H9 (cell line): ENCODE results near the gene NCMAP. TPM values are rescaled to one million over a fixed set of nuclear protein-coding genes. Genes with fewer than 3 reads are reported as not detected.

Source experiments
- DNase-seq: peaks from one replicate; pipeline ENCODE4 v3.0.0-alpha.2; 2017
- H2AFZ ChIP-seq: one replicate; pipeline ENCODE4 v1.6.1; 2013; ENCODE audit warnings: mild to moderate bottlenecking, low read length, control low read depth, moderate library complexity
- H2AK5ac ChIP-seq: 2 replicates; pipeline ENCODE4 v1.6.1; 2013; ENCODE audit warnings: low read length, control low read depth, mixed read lengths; ENCODE audit not compliant: insufficient read length
- H2BK120ac ChIP-seq: one replicate; pipeline ENCODE4 v1.6.1; 2013; ENCODE audit warnings: low read depth, mild to moderate bottlenecking, low read length, control low read depth, inconsistent platforms; ENCODE audit not compliant: poor library complexity, severe bottlenecking
- H2BK12ac ChIP-seq: 2 replicates; pipeline ENCODE4 v1.6.1; 2013; ENCODE audit warnings: low read length, control low read depth, mixed read lengths, low read depth; ENCODE audit not compliant: insufficient read length
- H2BK15ac ChIP-seq: 2 replicates; pipeline ENCODE4 v1.6.1; 2013; ENCODE audit warnings: low read depth, low read length, control low read depth
- H2BK20ac ChIP-seq: one replicate; pipeline ENCODE4 v1.6.1; 2013; ENCODE audit warnings: low read depth, mild to moderate bottlenecking, low read length, control low read depth, inconsistent platforms; ENCODE audit not compliant: poor library complexity, severe bottlenecking
- H2BK5ac ChIP-seq: 2 replicates; pipeline ENCODE4 v1.6.1; 2013; ENCODE audit warnings: low read length, control low read depth, mixed read lengths; ENCODE audit not compliant: insufficient read length
- H3K14ac ChIP-seq: 2 replicates; pipeline ENCODE4 v1.6.1; 2013; ENCODE audit warnings: low read length, control low read depth; ENCODE audit not compliant: insufficient read depth
- H3K18ac ChIP-seq: 2 replicates; pipeline ENCODE4 v1.6.1; 2013; ENCODE audit warnings: low read depth, mild to moderate bottlenecking, mixed read lengths, low read length, control low read depth; ENCODE audit not compliant: insufficient read length
- H3K23ac ChIP-seq: 2 replicates; pipeline ENCODE4 v1.6.1; 2013; ENCODE audit warnings: low read length, control low read depth, mixed read lengths, low read depth; ENCODE audit not compliant: insufficient read length
- H3K23me2 ChIP-seq: 2 replicates; pipeline ENCODE4 v1.6.1; 2013; ENCODE audit warnings: low read depth, mild to moderate bottlenecking, mixed read lengths, low read length, control low read depth; ENCODE audit not compliant: insufficient read length, poor library complexity, severe bottlenecking
- H3K27ac ChIP-seq: 2 replicates; pipeline ENCODE4 v1.5.1; 2013; ENCODE audit warnings: low read length, control low read depth, mixed read lengths, low read depth; ENCODE audit not compliant: insufficient read length
- H3K27me3 ChIP-seq: 2 replicates; pipeline ENCODE4 v1.6.1; 2013; ENCODE audit warnings: low read length, control low read depth, inconsistent platforms; ENCODE audit not compliant: insufficient read depth
- H3K4ac ChIP-seq: 2 replicates; pipeline ENCODE4 v1.6.1; 2013; ENCODE audit warnings: low read depth, mild to moderate bottlenecking, control low read depth, inconsistent platforms, low read length, moderate library complexity
- H3K4me1 ChIP-seq: 2 replicates; pipeline ENCODE4 v1.6.1; 2013; ENCODE audit warnings: low read length, control low read depth, inconsistent platforms; ENCODE audit not compliant: insufficient read depth
- H3K4me2 ChIP-seq: 2 replicates; pipeline ENCODE4 v1.6.1; 2013; ENCODE audit warnings: low read length, control low read depth, mixed read lengths; ENCODE audit not compliant: insufficient read length, insufficient read depth
- H3K56ac ChIP-seq: 2 replicates; pipeline ENCODE4 v1.6.1; 2013; ENCODE audit warnings: low read depth, mild to moderate bottlenecking, mixed read lengths, low read length, control low read depth; ENCODE audit not compliant: insufficient read length
- H3K79me1 ChIP-seq: 2 replicates; pipeline ENCODE4 v1.6.1; 2013; ENCODE audit warnings: low read depth, mild to moderate bottlenecking, moderate library complexity, low read length, control low read depth, inconsistent platforms; ENCODE audit not compliant: insufficient read depth, poor library complexity, severe bottlenecking
- H3K79me2 ChIP-seq: 2 replicates; pipeline ENCODE4 v1.6.1; 2013; ENCODE audit warnings: low read length, control low read depth, inconsistent platforms; ENCODE audit not compliant: insufficient read depth
- H3K9ac ChIP-seq: 2 replicates; pipeline ENCODE4 v1.6.1; 2013; ENCODE audit warnings: low read length, control low read depth, mixed read lengths; ENCODE audit not compliant: insufficient read length; ENCODE audit errors: extremely low read depth
- H3K9me3 ChIP-seq: one replicate; pipeline ENCODE4 v1.6.1; 2013; ENCODE audit warnings: low read depth, low read length, inconsistent platforms; ENCODE audit not compliant: control insufficient read depth
- H3T11ph ChIP-seq: one replicate; pipeline ENCODE4 v1.6.1; 2013; ENCODE audit warnings: mild to moderate bottlenecking, low read length, control low read depth, inconsistent platforms
- H4K20me1 ChIP-seq: one replicate; pipeline ENCODE4 v1.6.1; 2013; ENCODE audit not compliant: control insufficient read depth, insufficient read length, insufficient read depth
- H4K5ac ChIP-seq: 2 replicates; pipeline ENCODE4 v1.6.1; 2013; ENCODE audit warnings: low read depth, mild to moderate bottlenecking, mixed read lengths, low read length, control low read depth; ENCODE audit not compliant: insufficient read length
- H4K8ac ChIP-seq: replicated peaks from 2 replicates; pipeline ENCODE4 v1.6.1; 2013; ENCODE audit warnings: low read length, control low read depth, mixed read lengths, low read depth; ENCODE audit not compliant: insufficient read length
- H4K91ac ChIP-seq: 2 replicates; pipeline ENCODE4 v1.6.1; 2013; ENCODE audit warnings: low read depth, mild to moderate bottlenecking, moderate library complexity, mixed read lengths, low read length, control low read depth; ENCODE audit not compliant: insufficient read length
- H3K27ac Mint-ChIP-seq, 3 experiments: 2 replicates in 2 of 3; 3 replicates in 1 of 3; pipeline ENCODE4 v1.8.0; 2020 to 2021; ENCODE audit warnings: mixed read lengths in 3 of 3, mild to moderate bottlenecking in 1 of 3, moderate library complexity in 1 of 3
- H3K27me3 Mint-ChIP-seq: 2 replicates; pipeline ENCODE4 v1.8.0; 2021; ENCODE audit warnings: low read depth, mild to moderate bottlenecking, moderate library complexity, mixed read lengths
- H3K36me3 Mint-ChIP-seq, 3 experiments: 2 replicates in 2 of 3; 3 replicates in 1 of 3; pipeline ENCODE4 v1.8.0; 2020 to 2021; ENCODE audit warnings: low read depth in 3 of 3, mixed read lengths in 3 of 3; ENCODE audit not compliant: insufficient read depth in 1 of 3
- H3K4me1 Mint-ChIP-seq, 2 experiments: 2 replicates each; pipeline ENCODE4 v1.8.0; 2020; ENCODE audit warnings: mixed read lengths in 2 of 2
- H3K4me3 Mint-ChIP-seq, 2 experiments: 2 replicates in 1 of 2; 3 replicates in 1 of 2; pipeline ENCODE4 v1.8.0; 2020 to 2021; ENCODE audit warnings: mild to moderate bottlenecking in 2 of 2, mixed read lengths in 2 of 2, moderate library complexity in 1 of 2
- H3K9me3 Mint-ChIP-seq, 2 experiments: 2 replicates in 1 of 2; 3 replicates in 1 of 2; pipeline ENCODE4 v1.8.0; 2020; ENCODE audit warnings: mild to moderate bottlenecking in 2 of 2, mixed read lengths in 2 of 2, moderate library complexity in 1 of 2
- CTCF ChIP-seq: fragments of 200-600 bp; sonication (generic); conservative IDR thresholded peaks from 3 replicates; pipeline ENCODE4 v1.8.0; 2021; ENCODE audit warnings: antibody characterized with exemption, mild to moderate bottlenecking
- WGBS: extraction: QIAGEN DNeasy Blood & Tissue Kit; methylation state at CpG from one replicate; pipeline ENCODE4 v1.1.7; 2013; ENCODE audit warnings: missing lambda C conversion rate, low lambda C conversion rate, mixed read lengths; ENCODE audit not compliant: insufficient read length; ENCODE audit errors: extremely low coverage; 5-methylcytosine and 5-hydroxymethylcytosine counted together
- long read RNA-seq: library from polyadenylated mRNA; unstranded; transcript quantifications from one replicate; pipeline ENCODE4 v2.0.0, GENCODE V29; 2020
- total RNA-seq: library from RNA; stranded (reverse); gene quantifications from 2 replicates; pipeline ENCODE4 v1.2.1, GENCODE V29; 2021

NCMAP gene
- 0.33 and 0.35 TPM in 2 replicates for total RNA-seq
- long read RNA-seq, partial matches to known transcripts, result 0 of 1 reads
- long read RNA-seq, other reads (novel, unspliced or antisense), result 1 of 1 reads

- H2BK20ac ChIP-seq, result no peak within 1 kb of the TSS
- no peak within 1 kb of the TSS for H2BK5ac ChIP-seq
- H3K56ac ChIP-seq, result no peak within 1 kb of the TSS
- peaks cover 7% of the 10 kb centered on the region for H3K23me2 ChIP-seq
- no peak within 1 kb of the TSS for H2BK15ac ChIP-seq
- H3K79me1 ChIP-seq, result no peaks in the 10 kb centered on the region
- H4K8ac ChIP-seq, result no peak within 1 kb of the TSS
- TF ChIP-seq CTCF, result peak; percentile 15; the same call in 1 of the 3 replicates
- H2BK12ac ChIP-seq, result no peak within 1 kb of the TSS
- no peak within 1 kb of the TSS for H3K14ac ChIP-seq
- H3K9ac ChIP-seq, result no peak within 1 kb of the TSS
- H3K9me3 Mint-ChIP-seq, result no peaks in the 10 kb centered on the region
- no peaks in the 10 kb centered on the region for H4K20me1 ChIP-seq
- H3K4me3 Mint-ChIP-seq, result peak within 1 kb of the TSS; percentile 60 to 83
- no peak within 1 kb of the TSS for H2AFZ ChIP-seq
- no peaks in the 10 kb centered on the region; the same call in 1 of the 2 replicates for H3K27me3 ChIP-seq
- peak; percentile 52 for DNase-seq
- H3K36me3 Mint-ChIP-seq, result no peaks in the 10 kb centered on the region; a peak in 1 of 7 replicates
- no peak within 1 kb of the TSS for H2BK120ac ChIP-seq
- peak within 1 kb of the TSS; percentile 42 for H3K4me2 ChIP-seq
- no peak within 1 kb of the TSS for H4K5ac ChIP-seq
- no peaks in the 10 kb centered on the region for H3K79me2 ChIP-seq
- no peaks in the 10 kb centered on the region for H3K9me3 ChIP-seq
- H3K27me3 Mint-ChIP-seq, result peaks cover 49% of the 10 kb centered on the region
- no peak within 1 kb of the TSS for H3T11ph ChIP-seq
- H3K23ac ChIP-seq, result no peak within 1 kb of the TSS
- H3K4me1 Mint-ChIP-seq, result peaks cover 17 to 30% of the 10 kb centered on the region in 2 experiments
- H3K4me1 ChIP-seq, result 0 out of 2 replicates have a peak, but pooled peaks cover 2% of the 10 kb centered on the region
- no peak within 1 kb of the TSS for H3K18ac ChIP-seq
- H2AK5ac ChIP-seq, result no peak within 1 kb of the TSS
- H3K27ac Mint-ChIP-seq, result no peak within 1 kb of the TSS; a peak in 1 of 7 replicates
- H3K27ac ChIP-seq, result no peak within 1 kb of the TSS
- WGBS, result no CpG with 5 or more reads among the region's 61 CpGs
- H3K4ac ChIP-seq, result no peak within 1 kb of the TSS
- H4K91ac ChIP-seq, result no peak within 1 kb of the TSS
These were observed at the start of gene NCMAP for GRCh38 chr1:24555591-24556413. NCMAP (plus strand) TSS chr1:24556087; CDS start chr1:24595431, 39,344 bp downstream.
